NT2/D1 (cell line): ENCODE measurements around the gene STAT5B.
"Not testable (repeated sequence)": the region's sequence is repeated elsewhere in the genome, so short reads cannot be mapped to it uniquely, and the experiment has no call there.

Source experiments
- SUZ12 ChIP-seq: IDR thresholded peaks from 2 replicates; pipeline ENCODE4 v1.6.1; 2011; ENCODE audit not compliant: insufficient read length, insufficient read depth; ENCODE audit errors: extremely low read depth
- ZNF274 ChIP-seq: IDR thresholded peaks from 2 replicates; pipeline ENCODE4 v1.6.1; 2011; ENCODE audit warnings: mild to moderate bottlenecking, low read depth, low read length

- not testable (repeated sequence) for TF ChIP-seq SUZ12, ZNF274
Observed at GRCh38 chr17:42239576-42239975, 36.6 kb downstream of the STAT5B start.
